B cell (primary cell): ENCODE data around the gene CFAP119. TPM values are rescaled to one million over a fixed set of nuclear protein-coding genes. Genes with fewer than 3 reads are reported as not detected.

Experiments
- ATAC-seq: fragments of 200-7000 bp; cut with Tn5 transposase; one replicate; pipeline ENCODE4 v1.10.0; 2021; ENCODE audit warnings: low read depth, mild to moderate bottlenecking, moderate number of reproducible peaks, moderate library complexity
- CTCF ChIA-PET: fragments of 350-600 bp; sonication (Branson Sonifier 250); formaldehyde crosslinking; loops from one replicate; lab custom pipeline; 2021; ENCODE audit warnings: antibody characterized with exemption, inconsistent platforms; lab: Charles Lee
- POLR2A ChIA-PET: fragments of 350-600 bp; sonication (Branson Sonifier 250); formaldehyde crosslinking; loops from one replicate; lab custom pipeline; 2021; ENCODE audit warnings: antibody characterized with exemption; lab: Charles Lee
- DNase-seq: peaks from one replicate; pipeline ENCODE4 v3.0.0; 2013
- H2AFZ ChIP-seq: 2 replicates; pipeline ENCODE4 v1.6.1; 2012; ENCODE audit warnings: mild to moderate bottlenecking, low read depth, low read length; ENCODE audit not compliant: insufficient read depth, poor library complexity, severe bottlenecking
- H3K27ac ChIP-seq, 2 donors: 1 replicate in 1 of 2; 2 replicates in 1 of 2; pipeline ENCODE4 v1.5.1; 2012 to 2013; ENCODE audit warnings: low read length in 2 of 2, mild to moderate bottlenecking in 2 of 2, moderate library complexity in 1 of 2
- H3K27me3 ChIP-seq, 4 experiments: fragments of 200-600 bp in 1 of 4; sonication (generic) in 1 of 4; replicated peaks in 1 of 4; 1 replicate in 2 of 4; 2 replicates in 2 of 4; pipeline versions ENCODE4 v1.6.1 to v1.7.0; 2013 to 2016; ENCODE audit warnings: low read length in 3 of 4, mild to moderate bottlenecking in 2 of 4, mixed read lengths in 1 of 4, moderate library complexity in 1 of 4; ENCODE audit not compliant: insufficient read depth in 4 of 4, control insufficient read depth in 3 of 4; ENCODE audit errors: control extremely low read depth in 1 of 4
- H3K36me3 ChIP-seq, 2 experiments: replicated peaks in 1 of 2; 1 replicate in 1 of 2; 2 replicates in 1 of 2; pipeline versions ENCODE4 v1.6.1 to v1.7.1; 2013; ENCODE audit warnings: low read length in 1 of 2; ENCODE audit not compliant: insufficient read depth in 2 of 2, control insufficient read depth in 1 of 2; ENCODE audit errors: control extremely low read depth in 1 of 2, extremely low read depth in 1 of 2
- H3K4me1 ChIP-seq, 2 donors: fragments of 200-600 bp in 1 of 2; sonication (generic) in 1 of 2; 1 replicate in 1 of 2; 2 replicates in 1 of 2; pipeline versions ENCODE4 v1.5.1 to v1.6.1; 2013 to 2017; ENCODE audit warnings: low read length in 2 of 2; ENCODE audit not compliant: control insufficient read depth in 2 of 2, insufficient read depth in 2 of 2
- H3K4me2 ChIP-seq: replicated peaks from 2 replicates; pipeline ENCODE3; 2012; ENCODE audit warnings: mild to moderate bottlenecking, low read depth, low read length; ENCODE audit not compliant: poor library complexity, severe bottlenecking
- H3K4me3 ChIP-seq, 5 experiments: fragments of 200-600 bp in 1 of 5; sonication (generic) in 1 of 5; 1 replicate in 3 of 5; 2 replicates in 2 of 5; pipeline versions ENCODE4 v1.5.1 to v1.7.0; 2011 to 2016; ENCODE audit warnings: low read length in 4 of 5, mild to moderate bottlenecking in 4 of 5, low read depth in 2 of 5, control low read depth in 1 of 5, moderate library complexity in 1 of 5; ENCODE audit not compliant: insufficient read depth in 1 of 5; ENCODE audit errors: control extremely low read depth in 1 of 5, extremely low read depth in 1 of 5
- H3K79me2 ChIP-seq: fragments of 200-600 bp; sonication (generic); one replicate; pipeline ENCODE4 v1.6.0; 2016; ENCODE audit warnings: low read length; ENCODE audit not compliant: control insufficient read depth, insufficient read depth
- H3K9ac ChIP-seq: fragments of 200-600 bp; sonication (generic); 2 replicates; pipeline ENCODE4 v1.6.1; 2017; ENCODE audit warnings: mild to moderate bottlenecking, low read length, moderate library complexity
- H3K9me3 ChIP-seq, 3 donors: one replicate each; pipeline versions ENCODE4 v1.6.1 to v1.7.1; 2013; ENCODE audit warnings: low read length in 2 of 3; ENCODE audit not compliant: control insufficient read depth in 2 of 3, insufficient read depth in 1 of 3; ENCODE audit errors: control extremely low read depth in 1 of 3
- H4K20me1 ChIP-seq: 2 replicates; pipeline ENCODE4 v1.6.0; 2012; ENCODE audit warnings: mild to moderate bottlenecking, low read length; ENCODE audit not compliant: insufficient read depth, control insufficient read depth, poor library complexity, severe bottlenecking
- H3K27ac Mint-ChIP-seq: one replicate; pipeline ENCODE4 v1.8.0; 2021; ENCODE audit warnings: mixed read lengths
- H3K27me3 Mint-ChIP-seq: one replicate; pipeline ENCODE4 v1.8.0; 2021; ENCODE audit warnings: mixed read lengths
- H3K4me1 Mint-ChIP-seq: one replicate; pipeline ENCODE4 v1.8.0; 2021; ENCODE audit warnings: mixed read lengths
- H3K4me3 Mint-ChIP-seq: one replicate; pipeline ENCODE4 v1.8.0; 2021; ENCODE audit warnings: mixed read lengths
- H3K9me3 Mint-ChIP-seq: one replicate; pipeline ENCODE4 v1.8.0; 2022; ENCODE audit warnings: mixed read lengths; ENCODE audit not compliant: insufficient read depth
- EZH2 ChIP-seq: IDR thresholded peaks from 2 replicates; pipeline ENCODE4 v1.6.1; 2012; ENCODE audit warnings: borderline replicate concordance, low read depth, mild to moderate bottlenecking, moderate library complexity, low read length; ENCODE audit not compliant: insufficient read depth, poor library complexity, severe bottlenecking
- WGBS: methylation state at CpG from one replicate; pipeline ENCODE4 v1.1.5; 2013; ENCODE audit warnings: missing lambda C conversion rate; ENCODE audit not compliant: insufficient coverage; 5-methylcytosine and 5-hydroxymethylcytosine counted together
- intact Hi-C: fragments of 100-400 bp; cut with micrococcal nuclease; formaldehyde crosslinking; loops from one replicate; pipeline ENCODE4 v1.10.0; 2022
- polyA plus RNA-seq: library from polyadenylated mRNA; depleted of rRNA; stranded (reverse); fragments of >200 nt; gene quantifications from 2 replicates; pipeline ENCODE4 v1.2.3, GENCODE V29; 2012
- total RNA-seq, 2 donors: library from RNA; stranded (reverse); fragments of 120-200 nt in 1 of 2; gene quantifications; 1 replicate in 1 of 2; 2 replicates in 1 of 2; pipeline versions ENCODE4 v1.2.3 to v1.2.4, GENCODE V29; 2013 to 2022
- TF ChIP-seq, protein P1 (sequence below): fragments of 200-600 bp; IDR thresholded peaks from one replicate; pipeline ENCODE4 v1.8.0; 2022; ENCODE audit warnings: antibody characterized with exemption, mild to moderate bottlenecking

The CFAP119 gene
- total and polyA plus RNA-seq, 2 donors (not counting 1 experiment from before 2014, with no cell fraction given) = 8.5 to 11.7 TPM

DNA sequence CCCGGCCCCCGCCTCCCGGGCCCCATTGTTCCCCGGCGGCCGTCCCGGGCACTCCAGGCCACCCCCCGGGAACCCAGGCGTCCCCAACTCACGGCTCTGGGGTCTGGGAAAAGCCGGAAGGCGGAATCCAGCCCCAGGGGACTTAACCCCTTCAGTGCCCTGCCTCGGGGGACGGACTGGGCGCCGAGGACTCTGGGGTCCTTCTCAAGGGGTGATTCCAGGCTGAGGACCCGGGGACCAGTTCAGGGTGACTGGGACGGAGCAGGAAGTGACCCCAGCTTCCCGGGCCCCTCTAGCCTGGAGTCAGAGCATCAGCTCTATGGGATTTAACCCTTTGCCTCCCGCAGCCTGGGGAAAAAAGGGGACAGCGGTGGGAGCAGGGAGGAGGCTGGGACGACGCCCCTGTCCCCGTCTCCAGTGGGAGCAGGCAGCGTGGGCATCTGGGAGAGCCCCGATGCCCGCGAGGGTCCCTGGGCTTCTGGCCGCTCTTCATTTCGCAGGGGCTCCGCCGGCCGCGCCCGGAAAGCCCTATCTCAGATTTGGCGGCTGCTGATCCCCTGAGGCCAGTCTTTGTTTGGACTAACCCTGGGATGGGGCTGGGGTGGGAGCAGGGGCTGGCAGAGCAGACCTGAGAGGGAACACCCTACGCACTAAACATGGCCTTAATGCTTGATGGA is 25.2 kb upstream of the CFAP119 start, which contains the start of gene ZNF629:
TSS of gene ZNF629 (minus strand) at position 270 of the 677 bp plus-strand sequence. CDS start 2,723 bp downstream, outside the sequence.
- Mint-ChIP-seq H3K4me3 (peak within 1 kb of the TSS; percentile 87), H3K4me1 (peaks cover 17% of the 10 kb centered on the region), H3K27ac (peak within 1 kb of the TSS; percentile 32), H3K9me3 (no peaks in the 10 kb centered on the region), H3K27me3 (peaks cover 10% of the 10 kb centered on the region)
- H3K79me2 ChIP-seq = no peaks in the 10 kb centered on the region
- intact Hi-C loops = loop anchor here (1.0 kb wide), 1 partner anchor 18 kb away; no protein-coding TSS in a partner anchor
- H3K9me3 ChIP-seq = no peaks in the 10 kb centered on the region
- peak within 1 kb of the TSS in 1 of 2 donors; percentile 48 for H3K27ac ChIP-seq
- POLR2A ChIA-PET = interaction anchor here (1.6 kb wide), 1 partner anchor 19 kb away, joined by 15 read pairs; no protein-coding TSS in a partner anchor
- TF ChIP-seq EZH2 = no peak
- TF ChIP-seq, protein P1, sequence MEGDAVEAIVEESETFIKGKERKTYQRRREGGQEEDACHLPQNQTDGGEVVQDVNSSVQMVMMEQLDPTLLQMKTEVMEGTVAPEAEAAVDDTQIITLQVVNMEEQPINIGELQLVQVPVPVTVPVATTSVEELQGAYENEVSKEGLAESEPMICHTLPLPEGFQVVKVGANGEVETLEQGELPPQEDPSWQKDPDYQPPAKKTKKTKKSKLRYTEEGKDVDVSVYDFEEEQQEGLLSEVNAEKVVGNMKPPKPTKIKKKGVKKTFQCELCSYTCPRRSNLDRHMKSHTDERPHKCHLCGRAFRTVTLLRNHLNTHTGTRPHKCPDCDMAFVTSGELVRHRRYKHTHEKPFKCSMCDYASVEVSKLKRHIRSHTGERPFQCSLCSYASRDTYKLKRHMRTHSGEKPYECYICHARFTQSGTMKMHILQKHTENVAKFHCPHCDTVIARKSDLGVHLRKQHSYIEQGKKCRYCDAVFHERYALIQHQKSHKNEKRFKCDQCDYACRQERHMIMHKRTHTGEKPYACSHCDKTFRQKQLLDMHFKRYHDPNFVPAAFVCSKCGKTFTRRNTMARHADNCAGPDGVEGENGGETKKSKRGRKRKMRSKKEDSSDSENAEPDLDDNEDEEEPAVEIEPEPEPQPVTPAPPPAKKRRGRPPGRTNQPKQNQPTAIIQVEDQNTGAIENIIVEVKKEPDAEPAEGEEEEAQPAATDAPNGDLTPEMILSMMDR = no peak
- H3K9ac ChIP-seq = peak within 1 kb of the TSS; percentile 76
- CTCF ChIA-PET = interaction anchor here (1.0 kb wide), 1 partner anchor 18 kb away, joined by 9 read pairs; no protein-coding TSS in a partner anchor
- peaks cover 16 to 20% of the 10 kb centered on the region in 2 donors for H3K4me1 ChIP-seq
- no peaks in the 10 kb centered on the region for H4K20me1 ChIP-seq
- H3K36me3 ChIP-seq = no peaks in the 10 kb centered on the region
- 3% methylated on average over 34 of the region's 37 CpGs for WGBS
- DNase-seq (peak; percentile 60), ATAC-seq (peak; percentile 62)
- peak within 1 kb of the TSS; percentile 54 to 84 (median 80) for H3K4me3 ChIP-seq
- peaks cover 0 to 17% (median 4%) of the 10 kb centered on the region in 4 experiments for H3K27me3 ChIP-seq
- peak within 1 kb of the TSS; percentile 79 for H2AFZ ChIP-seq
- peak within 1 kb of the TSS; percentile 96 for H3K4me2 ChIP-seq
